NCI-H2171 (cell line): ENCODE measurements around the gene ECM1.

ENCODE experiments used
- DNase-seq: peaks from one replicate; lab custom pipeline; 2025; lab: John Stamatoyannopoulos, UW

ECM1 gene

GRCh38 chr1:150558761-150559655 lies 51.1 kb downstream of the ECM1 start:
- no peak for DNase-seq

- DNase-seq: no peak
Measured at GRCh38 chr1:150559656-150560010, 51.7 kb downstream of the ECM1 start.

GRCh38 chr1:150560011-150560438 lies 52.1 kb downstream of the ECM1 start:
- peak; percentile 44 for DNase-seq

GRCh38 chr1:150560576-150561253 lies 52.8 kb downstream of the ECM1 start:
- DNase-seq: peak; percentile 71

- peak; percentile 71 for DNase-seq
Measured at GRCh38 chr1:150561254-150561973, 53.5 kb downstream of the ECM1 start.

GRCh38 chr1:150561974-150562445 lies 54.1 kb downstream of the ECM1 start:
- peak; percentile 12 for DNase-seq

- no peak for DNase-seq
Measured at GRCh38 chr1:150562446-150563339, 54.8 kb downstream of the ECM1 start.
